HepG2 (cell line): Measurements from ENCODE around the gene PIGC. TPM values are rescaled to one million over a fixed set of nuclear protein-coding genes. Genes with fewer than 3 reads are reported as not detected.
A peak's percentile ranks its signal among the peaks of the same experiment; 100 is the strongest.

Experiments
- ATAC-seq: fragments of 200-7000 bp; cut with Tn5 transposase; 3 replicates; pipeline ENCODE4 v1.9.1; 2020; ENCODE audit warnings: mild to moderate bottlenecking, moderate library complexity
- BruUV-seq: library from RNA; stranded (reverse); fragments of 400-500 nt; replicated peaks from 2 replicates; lab custom pipeline; 2021; lab: Mats Ljungman, UMichigan
- CTCF ChIA-PET: fragments of 300-600 bp; formaldehyde crosslinking; extraction: SDS; loops from one replicate; lab custom pipeline; 2021; ENCODE audit warnings: low total read pairs, inconsistent platforms, low intra/inter-chr PET ratio; lab: Yijun Ruan, JAX
- POLR2A ChIA-PET: fragments of 350-600 bp; sonication (Branson Sonifier 250); formaldehyde crosslinking; loops from one replicate; lab custom pipeline; 2020; ENCODE audit warnings: antibody characterized with exemption, inconsistent platforms; lab: Yijun Ruan, JAX
- DNase-seq: peaks from one replicate; pipeline ENCODE4 v3.0.0-alpha.2; 2015; ENCODE audit warnings: low spot score
- FAIRE-seq: peaks from 3 replicates; lab custom pipeline; 2011; peaks lifted over from hg19 to GRCh38; lab: Jason Lieb, UNC
- H2AFZ ChIP-seq: one replicate; pipeline ENCODE4 v1.6.1; 2011; ENCODE audit warnings: low read length, inconsistent platforms
- H3K27ac ChIP-seq: fragments of 300-600 bp; 3 replicates; pipeline ENCODE4 v1.8.0; 2011; ENCODE audit warnings: mixed run types, mild to moderate bottlenecking, mixed read lengths, low read length, inconsistent platforms; ENCODE audit not compliant: insufficient read depth; ENCODE audit errors: extremely low read length
- H3K27me3 ChIP-seq, 2 experiments: fragments of 200-600 bp in 1 of 2; 2 replicates in 1 of 2; 3 replicates in 1 of 2; pipeline versions ENCODE4 v1.6.0 to v1.8.0; 2011; ENCODE audit warnings: low read length in 2 of 2, mild to moderate bottlenecking in 2 of 2, moderate library complexity in 2 of 2, inconsistent platforms in 1 of 2; ENCODE audit not compliant: insufficient read depth in 2 of 2, control insufficient read depth in 1 of 2
- H3K36me3 ChIP-seq, 2 experiments: fragments of 200-600 bp in 1 of 2; replicated peaks in 1 of 2; 2 replicates in 1 of 2; 3 replicates in 1 of 2; pipeline versions ENCODE4 v1.5.1 to v1.8.0; 2011; ENCODE audit warnings: low read length in 2 of 2, inconsistent platforms in 1 of 2; ENCODE audit not compliant: insufficient read depth in 2 of 2, control insufficient read depth in 1 of 2
- H3K4me1 ChIP-seq: 2 replicates; pipeline ENCODE4 v1.5.1; 2012; ENCODE audit warnings: low read length, inconsistent platforms; ENCODE audit not compliant: insufficient read depth
- H3K4me2 ChIP-seq: 2 replicates; pipeline ENCODE4 v1.6.0; 2011; ENCODE audit warnings: low read depth, low read length, inconsistent platforms
- H3K4me3 ChIP-seq, 3 experiments: fragments of 200-600 bp in 1 of 3; sonication (generic), shearing (Covaris generic) in 1 of 3; replicated peaks in 1 of 3; 2 replicates each; pipeline ENCODE4 v1.5.1; 2011 to 2016; ENCODE audit warnings: low read length in 3 of 3, inconsistent platforms in 2 of 3, low read depth in 2 of 3, mild to moderate bottlenecking in 2 of 3, control low read depth in 1 of 3, mixed read lengths in 1 of 3; ENCODE audit not compliant: insufficient read depth in 1 of 3
- H3K79me2 ChIP-seq: one replicate; pipeline ENCODE4 v1.6.1; 2011; ENCODE audit warnings: low read length, inconsistent platforms; ENCODE audit not compliant: insufficient read depth
- H3K9ac ChIP-seq: 2 replicates; pipeline ENCODE4 v1.6.0; 2011; ENCODE audit warnings: mild to moderate bottlenecking, low read depth, low read length, inconsistent platforms; ENCODE audit not compliant: insufficient read depth
- H3K9me3 ChIP-seq: 2 replicates; pipeline ENCODE4 v1.5.1; 2012; ENCODE audit warnings: mild to moderate bottlenecking, low read length
- H4K20me1 ChIP-seq: 2 replicates; pipeline ENCODE4 v1.6.0; 2011; ENCODE audit warnings: inconsistent platforms, mild to moderate bottlenecking, low read length, moderate library complexity; ENCODE audit not compliant: insufficient read depth
- ATF4 ChIP-seq, 2 experiments: fragments of 450-650 bp in 1 of 2; sonication (generic) in 1 of 2; formaldehyde crosslinking; IDR thresholded peaks; 2 replicates each; pipeline versions ENCODE4 v1.5.0 to v1.8.0; 2020 to 2022; ENCODE audit warnings: mild to moderate bottlenecking in 1 of 2, missing genetic modification reagents in 1 of 2
- FOSL2 ChIP-seq: sonication (generic); formaldehyde crosslinking; IDR thresholded peaks from 2 replicates; pipeline ENCODE4 v1.4.0; 2020; ENCODE audit warnings: missing genetic modification reagents
- HDAC2 ChIP-seq: sonication (generic); formaldehyde crosslinking; IDR thresholded peaks from 2 replicates; pipeline ENCODE4 v1.4.0; 2020; ENCODE audit warnings: missing genetic modification reagents
- HNF1B ChIP-seq: sonication (generic); formaldehyde crosslinking; IDR thresholded peaks from 2 replicates; pipeline ENCODE4 v1.5.1; 2020; ENCODE audit warnings: mild to moderate bottlenecking, moderate library complexity, missing genetic modification reagents
- SOX5 ChIP-seq: IDR thresholded peaks from 2 replicates; pipeline ENCODE4 v1.6.1; 2016; ENCODE audit warnings: borderline replicate concordance
- ZFX ChIP-seq: sonication (generic); formaldehyde crosslinking; IDR thresholded peaks from 2 replicates; pipeline ENCODE4 v1.4.0; 2020; ENCODE audit warnings: mild to moderate bottlenecking, low read depth, missing genetic modification reagents, moderate library complexity
- WGBS: methylation state at CpG from one replicate; pipeline ENCODE4 v1.1.6; 2017; ENCODE audit warnings: low lambda C conversion rate; 5-methylcytosine and 5-hydroxymethylcytosine counted together
- in situ Hi-C: cut with HindIII; loops from 2 replicates; pipeline ENCODE4 v1.10.0; 2017; ENCODE audit warnings: low pct_unique_long_range_greater_than_20kb; ENCODE audit not compliant: extremely low pct_ligation_motif_present
- intact Hi-C: fragments of 100-400 bp; cut with micrococcal nuclease; formaldehyde crosslinking; loops from one replicate; pipeline ENCODE4 v1.10.0; 2022; ENCODE audit not compliant: unreplicated experiment
- polyA plus RNA-seq, 8 experiments: library from polyadenylated mRNA; depleted of rRNA in 3 of 8; stranded (reverse) in 7 of 8; unstranded in 1 of 8; fragments of >200 nt; fragmentation: Illumina TruSeq in 4 of 8; extraction: Trizol in 4 of 8; gene quantifications; 2 replicates each; pipeline versions ENCODE4 v1.2.1 to v1.2.3, GENCODE V29; 2011 to 2016; ENCODE audit warnings: low read depth in 4 of 8, missing spikeins in 1 of 8, mixed read lengths in 1 of 8; ENCODE audit not compliant: insufficient read depth in 1 of 8
- total RNA-seq, 5 experiments: library from RNA; depleted of rRNA; stranded (reverse); fragments of >200 nt; fragmentation: Illumina TruSeq; extraction: Trizol; gene quantifications; 2 replicates each; pipeline ENCODE4 v1.2.3, GENCODE V29; 2016; ENCODE audit warnings: low read depth in 1 of 5

The PIGC gene
- total and polyA plus RNA-seq, 2 of the 13 experiments (the other 11 are each of a cell fraction or from before 2014, with no cell fraction given): 26.7 to 29.5 TPM

GRCh38 chr1:172460177-172460576, 16.3 kb upstream of the PIGC start:
- no peak; the same call in 2 of the 3 replicates for ATAC-seq
- Histone ChIP-seq H3K27me3 (no peaks in the 10 kb centered on the region), H3K36me3 (no peaks in the 10 kb centered on the region), H3K79me2 (no peaks in the 10 kb centered on the region), H2AFZ (no peak overlapping the region), H3K4me1 (0 out of 2 replicates have a peak, but pooled peaks cover 6% of the 10 kb centered on the region), H4K20me1 (no peaks in the 10 kb centered on the region), H3K4me2 (no peak overlapping the region), H3K4me3 (no peak overlapping the region), H3K9ac (no peak overlapping the region), H3K9me3 (no peaks in the 10 kb centered on the region), H3K27ac (no peak overlapping the region)
- ChIA-PET POLR2A (interaction anchor here (1.0 to 2.1 kb wide), 3 partner anchors 9 to 72 kb away, joined by 6 to 14 read pairs (median 11); partner anchors contain the start of gene SUCO), CTCF (no interaction called here)
- no TSS peak for BruUV-seq
- TF ChIP-seq FOSL2 (CRISPR knock-in tag) (peak; percentile 46), HDAC2 (CRISPR knock-in tag) (no peak), ATF4 (CRISPR knock-in tag; IDR thresholded peaks at IDR 0.05) (peak in 1 of 2 experiments; percentile 55; a peak in 1 of 4 replicates), SOX5 (CRISPR knock-in tag) (no peak), ZFX (CRISPR knock-in tag) (no peak), HNF1B (CRISPR knock-in tag) (no peak)
- intact Hi-C loops: loop anchor here (1.0 kb wide), 1 partner anchor 9 kb away; no protein-coding TSS in a partner anchor
- in situ Hi-C loops: no loop called here
- no peak for FAIRE-seq
- peak; percentile 41 for DNase-seq
- 93% methylated on average over 1 of the region's 1 CpG for WGBS
